Fibroblast of villous mesenchyme (primary cell): ENCODE data around the gene IFNGR2. TPM values are rescaled to one million over a fixed set of nuclear protein-coding genes. Genes with fewer than 3 reads are reported as not detected.
"Not testable (repeated sequence)": the region's sequence is repeated elsewhere in the genome, so short reads cannot be mapped to it uniquely, and the experiment has no call there.

Experiments used
- DNase-seq: peaks from one replicate; pipeline ENCODE4 v3.0.0-alpha.2; 2010; ENCODE audit warnings: low read depth
- H3K4me3 ChIP-seq: 2 replicates; pipeline ENCODE4 v1.5.1; 2011; ENCODE audit warnings: low read depth, mild to moderate bottlenecking, low read length
- total RNA-seq: library from RNA; depleted of rRNA; stranded (reverse); fragments of >200 nt; gene quantifications from 2 replicates; pipeline ENCODE4 v1.2.3, GENCODE V29; 2012
- TF ChIP-seq, protein P1 (sequence below): IDR thresholded peaks from 2 replicates; pipeline ENCODE4 v1.5.1; 2012; ENCODE audit warnings: low read depth, mild to moderate bottlenecking, low read length; ENCODE audit not compliant: insufficient read depth

The IFNGR2 gene
- total RNA-seq, 1 donor = 69.1 TPM

- TF ChIP-seq, protein P1, sequence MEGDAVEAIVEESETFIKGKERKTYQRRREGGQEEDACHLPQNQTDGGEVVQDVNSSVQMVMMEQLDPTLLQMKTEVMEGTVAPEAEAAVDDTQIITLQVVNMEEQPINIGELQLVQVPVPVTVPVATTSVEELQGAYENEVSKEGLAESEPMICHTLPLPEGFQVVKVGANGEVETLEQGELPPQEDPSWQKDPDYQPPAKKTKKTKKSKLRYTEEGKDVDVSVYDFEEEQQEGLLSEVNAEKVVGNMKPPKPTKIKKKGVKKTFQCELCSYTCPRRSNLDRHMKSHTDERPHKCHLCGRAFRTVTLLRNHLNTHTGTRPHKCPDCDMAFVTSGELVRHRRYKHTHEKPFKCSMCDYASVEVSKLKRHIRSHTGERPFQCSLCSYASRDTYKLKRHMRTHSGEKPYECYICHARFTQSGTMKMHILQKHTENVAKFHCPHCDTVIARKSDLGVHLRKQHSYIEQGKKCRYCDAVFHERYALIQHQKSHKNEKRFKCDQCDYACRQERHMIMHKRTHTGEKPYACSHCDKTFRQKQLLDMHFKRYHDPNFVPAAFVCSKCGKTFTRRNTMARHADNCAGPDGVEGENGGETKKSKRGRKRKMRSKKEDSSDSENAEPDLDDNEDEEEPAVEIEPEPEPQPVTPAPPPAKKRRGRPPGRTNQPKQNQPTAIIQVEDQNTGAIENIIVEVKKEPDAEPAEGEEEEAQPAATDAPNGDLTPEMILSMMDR = no peak
- DNase-seq = no peak
- no peak overlapping the region for H3K4me3 ChIP-seq
These were observed 30.4 kb downstream of the IFNGR2 start for GRCh38 chr21:33433425-33434114.

- H3K4me3 ChIP-seq = no peak overlapping the region
- peak; percentile 96 for DNase-seq
- TF ChIP-seq, protein P1 = no peak
These were observed 31.7 kb downstream of the IFNGR2 start for GRCh38 chr21:33434770-33435360.

DNA sequence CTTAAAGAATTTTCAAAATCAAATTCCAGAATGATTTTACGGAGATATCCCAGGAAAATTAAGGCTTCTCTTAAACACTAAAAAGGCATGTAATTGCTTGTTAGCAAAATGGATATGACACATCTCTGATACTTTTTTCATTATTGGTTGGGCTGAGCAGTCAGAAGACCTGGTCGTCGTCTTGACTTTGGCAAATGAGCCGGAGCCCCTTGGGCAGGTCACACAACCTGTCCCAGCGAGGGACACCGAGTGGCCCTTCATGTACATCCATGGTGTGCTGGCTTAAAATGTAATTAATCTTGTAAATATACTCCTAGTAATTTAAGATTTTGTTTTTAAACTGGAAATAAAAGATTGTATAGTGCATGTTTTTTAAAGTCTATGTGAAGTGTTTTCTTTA is 33.9 kb downstream of the IFNGR2 start:
- no peak overlapping the region for H3K4me3 ChIP-seq
- TF ChIP-seq, protein P1 = no peak

DNA sequence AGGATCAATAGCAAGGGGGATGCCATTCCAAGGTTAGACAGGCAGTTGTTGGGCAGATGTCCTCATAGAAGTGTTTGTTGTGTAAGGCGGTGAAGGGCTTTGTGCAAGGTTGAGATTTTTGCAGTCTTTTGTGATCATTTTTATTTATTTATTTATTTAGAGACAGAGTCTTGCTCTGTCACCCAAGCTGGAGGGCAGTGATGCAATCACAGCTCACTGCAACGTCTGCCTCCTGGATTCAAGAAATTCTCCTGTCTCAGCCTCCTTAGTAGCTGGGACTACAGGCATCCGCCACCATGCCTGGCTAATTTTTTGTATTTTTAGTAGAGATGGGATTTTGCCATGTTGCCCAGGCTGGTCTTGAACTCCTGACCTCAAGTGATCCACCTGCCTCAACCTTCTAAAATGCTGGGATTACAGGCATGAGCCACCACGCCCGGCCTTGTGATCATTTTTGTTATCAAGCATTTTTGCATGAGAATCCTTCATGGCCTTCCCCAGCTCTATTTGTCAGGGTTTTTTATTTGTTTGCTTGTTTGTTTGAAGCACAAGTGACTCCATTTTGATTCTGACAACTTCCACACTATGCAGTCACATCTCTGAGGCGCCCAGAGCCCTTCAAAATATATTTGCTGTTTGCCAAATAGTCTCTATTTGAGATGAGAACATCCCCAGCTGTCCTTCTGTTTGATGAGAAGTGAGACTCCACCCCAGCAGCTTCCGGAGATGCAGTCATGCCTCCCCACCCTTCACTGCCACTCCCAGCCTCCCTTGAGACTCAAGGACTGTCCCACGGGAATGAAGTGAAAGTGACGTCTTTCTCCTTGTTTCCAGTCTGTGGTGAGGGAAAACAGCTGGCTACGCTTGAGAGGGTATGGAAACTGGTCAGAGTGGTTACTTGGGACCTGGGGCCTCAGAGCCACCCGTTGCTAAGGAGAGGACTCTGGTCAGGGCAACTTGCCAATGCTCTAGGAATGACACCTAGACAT is 38.6 kb downstream of the IFNGR2 start:
- DNase-seq = peak; percentile 97
- no peak overlapping the region for H3K4me3 ChIP-seq

More for the DNA sequence above, 33.9 kb downstream of the IFNGR2 start:
- no peak for DNase-seq

GRCh38 chr21:33443194-33443593 is 40.0 kb downstream of the IFNGR2 start:
- no peak overlapping the region for H3K4me3 ChIP-seq
- TF ChIP-seq, protein P1 = no peak
- no peak for DNase-seq

More for the DNA sequence above, 38.6 kb downstream of the IFNGR2 start:
- TF ChIP-seq, protein P1 = no peak

DNA sequence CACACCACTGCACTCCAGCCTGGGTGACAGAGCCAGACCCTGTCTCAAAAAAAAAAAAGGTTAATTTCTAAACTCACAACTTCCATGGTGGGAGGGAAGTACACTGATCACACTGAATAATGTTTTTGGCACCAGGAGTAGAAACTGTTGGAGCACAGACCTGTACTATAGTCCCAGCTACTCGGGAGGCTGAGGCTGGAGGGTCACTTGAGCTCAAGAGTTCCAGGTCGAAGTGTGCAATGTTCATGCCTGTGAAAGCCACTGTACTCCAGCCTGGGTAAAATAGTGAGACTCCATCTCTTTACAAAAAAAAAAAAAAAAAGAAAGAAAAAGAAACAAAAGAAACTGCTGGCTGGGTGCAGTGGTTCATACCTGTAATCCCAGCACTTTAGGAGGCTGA is 41.3 kb downstream of the IFNGR2 start:
- TF ChIP-seq, protein P1 = no peak
- no peak overlapping the region for H3K4me3 ChIP-seq
- DNase-seq = no peak

- not testable (repeated sequence) for DNase-seq, H3K4me3 ChIP-seq
These were observed 43.4 kb downstream of the IFNGR2 start for GRCh38 chr21:33446620-33447019.
